ENCODE measurements around the gene ZNF770. TPM values are rescaled to one million over a fixed set of nuclear protein-coding genes. Genes with fewer than 3 reads are reported as not detected.

The ZNF770 gene
- total and polyA plus RNA-seq, 2 of the 4 experiments (the other 2 are of a cell fraction) = 9.4 to 26.5 TPM

DNA sequence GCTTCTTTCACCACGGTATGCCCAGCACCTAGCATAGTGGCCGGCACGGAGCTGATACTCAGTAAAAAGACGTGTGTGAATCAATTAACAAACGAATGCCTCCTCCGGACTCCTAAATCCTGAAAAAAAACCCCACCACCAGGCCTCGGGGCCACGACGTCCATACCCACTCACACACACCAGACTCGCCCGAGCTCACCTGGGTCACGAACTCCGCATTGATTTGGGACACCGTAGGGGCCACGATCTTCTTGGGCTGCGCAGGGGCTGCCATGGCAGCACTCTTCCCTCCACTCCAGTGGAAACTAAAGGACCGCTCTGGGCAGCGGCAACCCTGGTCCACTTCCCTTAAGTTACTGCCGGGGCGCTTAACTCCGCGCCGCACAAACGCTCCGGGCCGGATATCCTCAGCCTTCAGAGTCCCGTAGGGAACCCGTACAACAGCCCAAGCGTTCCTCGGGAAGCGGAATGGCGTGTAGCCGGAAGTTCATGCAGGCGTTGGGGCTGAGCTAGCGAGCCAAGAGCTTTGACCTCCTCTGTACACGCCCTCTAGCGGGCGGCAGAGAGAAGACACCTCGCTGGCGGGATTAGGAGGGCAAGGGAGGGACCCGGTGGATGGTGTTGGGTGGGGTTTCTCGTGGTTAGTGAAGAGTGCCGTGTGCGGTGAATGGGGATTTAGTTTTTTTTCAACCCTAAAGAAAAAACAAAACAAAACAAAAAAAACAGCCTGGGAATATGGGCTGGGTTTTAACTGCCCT is 18.6 kb downstream of the ZNF770 start, which contains the start of gene AQR (continued):
- TF ChIP-seq, protein P1, sequence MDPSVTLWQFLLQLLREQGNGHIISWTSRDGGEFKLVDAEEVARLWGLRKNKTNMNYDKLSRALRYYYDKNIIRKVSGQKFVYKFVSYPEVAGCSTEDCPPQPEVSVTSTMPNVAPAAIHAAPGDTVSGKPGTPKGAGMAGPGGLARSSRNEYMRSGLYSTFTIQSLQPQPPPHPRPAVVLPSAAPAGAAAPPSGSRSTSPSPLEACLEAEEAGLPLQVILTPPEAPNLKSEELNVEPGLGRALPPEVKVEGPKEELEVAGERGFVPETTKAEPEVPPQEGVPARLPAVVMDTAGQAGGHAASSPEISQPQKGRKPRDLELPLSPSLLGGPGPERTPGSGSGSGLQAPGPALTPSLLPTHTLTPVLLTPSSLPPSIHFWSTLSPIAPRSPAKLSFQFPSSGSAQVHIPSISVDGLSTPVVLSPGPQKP (IDR thresholded peaks at IDR 0.05; ENCODE audit: borderline replicate concordance, low read depth, low read length) = 0 out of 2 replicates have a peak, but pooled peaks have one; percentile 68

DNA sequence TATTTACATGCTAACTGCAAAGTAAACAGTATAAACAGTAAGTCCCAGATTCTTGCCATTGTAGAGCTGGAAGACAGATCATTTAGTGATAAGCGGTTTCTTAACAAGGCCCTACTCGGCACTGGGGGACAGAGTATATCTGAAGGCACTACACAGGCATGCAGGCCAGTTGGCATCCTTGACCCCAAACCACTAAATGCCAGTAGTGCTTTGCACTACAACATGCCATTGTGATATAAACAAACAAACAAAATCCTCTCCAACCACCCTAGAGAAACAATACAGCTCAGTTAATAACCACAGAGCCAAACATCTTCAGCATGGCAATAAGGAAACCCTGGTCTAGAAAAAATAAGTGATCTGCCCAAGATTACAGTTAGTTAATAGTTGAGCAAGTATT is 23.8 kb downstream of the ZNF770 start:
- Histone ChIP-seq H3K23ac (ENCODE audit: low read depth, low read length) (no peak overlapping the region), H3K79me1 (ENCODE audit: low read depth in 1 of 2, low read length in 2 of 2) (peaks cover 6 to 47% of the 10 kb centered on the region in 2 experiments), H3K36me3 (ENCODE audit: control insufficient read depth, insufficient read depth, low read length) (peaks cover 8% of the 10 kb centered on the region), H2AK5ac (ENCODE audit: low read depth, low read length) (no peak overlapping the region), H2BK15ac (ENCODE audit: low read depth, low read length) (no peak overlapping the region), H2BK120ac (ENCODE audit: low read depth, low read length) (no peak overlapping the region), H2BK5ac (ENCODE audit: low read depth, low read length, poor library complexity, severe bottlenecking) (no peak overlapping the region), H2BK20ac (ENCODE audit: low read depth, low read length) (no peak overlapping the region), H3K4me3 (ENCODE audit: insufficient read depth, low read depth, low read length) (no peak overlapping the region), H4K5ac (ENCODE audit: low read depth, low read length) (no peak overlapping the region), H3K27ac (ENCODE audit: insufficient read depth, low read length) (no peak overlapping the region), H4K20me1 (ENCODE audit: insufficient read depth, low read length) (0 out of 2 replicates have a peak, but pooled peaks cover 7% of the 10 kb centered on the region), H3K4ac (ENCODE audit: low read depth, low read length) (no peak overlapping the region), H3K4me2 (ENCODE audit: low read depth, low read length) (no peak overlapping the region), H3K9me1 (ENCODE audit: insufficient read depth, low read length) (no peaks in the 10 kb centered on the region), H3K9me3 (ENCODE audit: control insufficient read depth, insufficient read depth, low read length) (no peaks in the 10 kb centered on the region), H2AK9ac (replicated peaks; ENCODE audit: low read depth, low read length, poor library complexity) (no peak overlapping the region), H4K8ac (ENCODE audit: low read depth in 2 of 2, low read length in 2 of 2) (no peak overlapping the region), H3K9ac (ENCODE audit: low read depth, low read length) (no peak overlapping the region), H3K56ac (ENCODE audit: extremely low read depth, insufficient read depth, low read length) (no peak overlapping the region), H3K18ac (ENCODE audit: low read depth, low read length) (no peak overlapping the region), H3K14ac (replicated peaks; ENCODE audit: low read depth, low read length) (no peak overlapping the region), H4K91ac (ENCODE audit: insufficient read depth, low read depth, low read length) (no peak overlapping the region), H3K27me3 (ENCODE audit: control insufficient read depth, insufficient read depth, low read length) (no peaks in the 10 kb centered on the region), H2AFZ (replicated peaks; ENCODE audit: low read length, poor library complexity) (no peak overlapping the region), H3K4me1 (ENCODE audit: control insufficient read depth, insufficient read depth, low read length) (no peaks in the 10 kb centered on the region; the same call in 1 of the 2 replicates)
- no CpG with 5 or more reads among the region's 2 CpGs for WGBS, 2 experiments (ENCODE audit: extremely low coverage in 2 of 2, insufficient read length in 1 of 2)
- in situ Hi-C loops (cut with MboI; ENCODE audit: low sequenced_read_pairs) (no loop called here), dilution Hi-C loops (cut with HindIII; ENCODE audit: low sequenced_read_pairs, unreplicated experiment) (no loop called here), intact Hi-C loops (cut with micrococcal nuclease) (no loop called here)
- no TSS peak for BruUV-seq (replicated peaks)
- DNase-seq (no peak), ATAC-seq (ENCODE audit: low read depth) (no peak)
- TF ChIP-seq BHLHE40 (IDR thresholded peaks at IDR 0.05; ENCODE audit: low read depth, low read length) = no peak
- ChIA-PET POLR2A (ENCODE audit: unreplicated experiment) (no interaction called here), CTCF (no interaction called here)
